Right lobe of liver (tissue), 6 donors: ENCODE results near the gene MEAF6. TPM values are rescaled to one million over a fixed set of nuclear protein-coding genes. Genes with fewer than 3 reads are reported as not detected.

Experiments used
- ATAC-seq, 4 donors: fragments of 200-7000 bp; cut with Tn5 transposase; one replicate each; pipeline ENCODE4 v1.9.1; 2020; ENCODE audit warnings: mild to moderate bottlenecking in 4 of 4, moderate library complexity in 4 of 4
- DNase-seq, 3 donors: peaks; one replicate each; pipeline ENCODE4 v3.0.0-alpha.2; 2020
- H3K27ac ChIP-seq, 3 donors: fragments of 200-600 bp; one replicate each; pipeline ENCODE4 v1.8.0; 2022
- H3K27me3 ChIP-seq, 2 donors: fragments of 200-600 bp; one replicate each; pipeline ENCODE4 v1.8.0; 2022
- H3K36me3 ChIP-seq, 4 donors: fragments of 200-600 bp; sonication (generic) in 1 of 4; one replicate each; pipeline versions ENCODE4 v1.5.1 to v1.8.0; 2017 to 2022; ENCODE audit warnings: control low read depth in 1 of 4
- H3K4me1 ChIP-seq, 4 donors: fragments of 200-600 bp; sonication (generic) in 1 of 4; one replicate each; pipeline versions ENCODE4 v1.5.1 to v1.8.0; 2017 to 2022; ENCODE audit warnings: control low read depth in 1 of 4
- H3K4me3 ChIP-seq, 3 donors: fragments of 200-600 bp; one replicate each; pipeline ENCODE4 v1.8.0; 2022
- H3K9me3 ChIP-seq, 4 donors: fragments of 200-600 bp; sonication (generic) in 1 of 4; one replicate each; pipeline versions ENCODE4 v1.5.1 to v1.8.0; 2017 to 2022; ENCODE audit warnings: control low read depth in 1 of 4
- CTCF ChIP-seq, 4 donors: fragments of 200-600 bp in 3 of 4; fragments of 450-650 bp in 1 of 4; IDR thresholded peaks; one replicate each; pipeline versions ENCODE4 v1.5.1 to v1.8.0; 2016 to 2022; ENCODE audit warnings: antibody characterized with exemption in 4 of 4, mild to moderate bottlenecking in 2 of 4
- POLR2A ChIP-seq: fragments of 450-650 bp; IDR thresholded peaks from one replicate; pipeline ENCODE4 v1.6.1; 2017; ENCODE audit warnings: antibody characterized with exemption, mild to moderate bottlenecking
- WGBS: methylation state at CpG from one replicate; pipeline ENCODE4 v1.1.6; 2018; ENCODE audit warnings: low coverage, low lambda C conversion rate; ENCODE audit not compliant: insufficient coverage; ENCODE audit errors: missing lambda C conversion rate; 5-methylcytosine and 5-hydroxymethylcytosine counted together
- intact Hi-C, 2 donors: fragments of 100-400 bp; cut with DNase I; formaldehyde crosslinking; loops; one replicate each; pipeline versions ENCODE4 v1.11.2 to v1.14.1; 2022
- total RNA-seq, 6 experiments: library from RNA; depleted of rRNA in 2 of 6; stranded (reverse); fragments of >200 nt in 2 of 6; fragmentation: NEBNext Ultra II Directional in 3 of 6; extraction: Animal tissue kit (Norgen Biotek cat#: 25700) in 3 of 6; gene quantifications; one replicate each; pipeline versions ENCODE4 v1.1.0 to v1.2.4, GENCODE V29; 2016 to 2023
- donor health status: DM: no; HTN: yes; CAD: no.
- donor health status: DM: no; HTN: no; CAD: no.
- donor health status: DM: no; HTN: no; CAD: no.
- donor health status: DM: no; HTN: yes; CAD: no.
- donor health status: DM: no; HTN: yes; CAD: no.

Gene MEAF6
- total RNA-seq, 6 experiments from 2014 or later: 12.9 to 55.9 (median 32.8) TPM

- H3K27me3 ChIP-seq: no peaks in the 10 kb centered on the region
- no peak overlapping the region for H3K27ac ChIP-seq
- intact Hi-C loops: loop anchor here (5.0 to 10.0 kb wide), 2 partner anchors 34 to 231 kb away; no protein-coding TSS in a partner anchor
- TF ChIP-seq CTCF (IDR thresholded peaks at IDR 0.05): no peak
- no peak for TF ChIP-seq POLR2A
- ATAC-seq (no peak), DNase-seq (no peak)
- 49% methylated on average over 3 of the region's 7 CpGs for WGBS
- H3K36me3 ChIP-seq: no peaks in the 10 kb centered on the region
- no peak overlapping the region for H3K4me3 ChIP-seq
- no peaks in the 10 kb centered on the region for H3K4me1 ChIP-seq
- H3K9me3 ChIP-seq: no peaks in the 10 kb centered on the region
These were observed 60.9 kb downstream of the MEAF6 start for GRCh38 chr1:37453647-37454046.

- Histone ChIP-seq H3K4me1 (no peaks in the 10 kb centered on the region), H3K4me3 (no peak overlapping the region), H3K27me3 (no peaks in the 10 kb centered on the region), H3K27ac (no peak overlapping the region), H3K36me3 (no peaks in the 10 kb centered on the region), H3K9me3 (no peaks in the 10 kb centered on the region)
- intact Hi-C loops: loop anchor here (5.0 to 10.0 kb wide), 2 partner anchors 35 to 232 kb away; no protein-coding TSS in a partner anchor
- DNase-seq: no peak
- no peak for ATAC-seq
- TF ChIP-seq POLR2A: no peak
- TF ChIP-seq CTCF (IDR thresholded peaks at IDR 0.05): no peak
- WGBS: 79% methylated on average over 3 of the region's 6 CpGs
These were observed 62.1 kb downstream of the MEAF6 start for GRCh38 chr1:37452416-37452815.

GRCh38 chr1:37449936-37450335, 64.6 kb downstream of the MEAF6 start:
- intact Hi-C loops: loop anchor here (5.0 to 10.0 kb wide), 2 partner anchors 37 to 235 kb away; no protein-coding TSS in a partner anchor
- H3K27me3 ChIP-seq: no peaks in the 10 kb centered on the region

GRCh38 chr1:37448691-37449417, 65.7 kb downstream of the MEAF6 start:
- 50% methylated on average over 9 of the region's 15 CpGs for WGBS
- Histone ChIP-seq H3K27me3 (no peaks in the 10 kb centered on the region), H3K4me3 (no peak overlapping the region), H3K4me1 (no peaks in the 10 kb centered on the region), H3K27ac (no peak overlapping the region), H3K9me3 (no peaks in the 10 kb centered on the region), H3K36me3 (no peaks in the 10 kb centered on the region)
- no peak for DNase-seq
- ATAC-seq: no peak
- intact Hi-C loops: no loop called here
- no peak for TF ChIP-seq POLR2A
- TF ChIP-seq CTCF (IDR thresholded peaks at IDR 0.05): no peak

More at GRCh38 chr1:37449936-37450335, 64.6 kb downstream of the MEAF6 start:
- TF ChIP-seq CTCF (IDR thresholded peaks at IDR 0.05) (no peak), POLR2A (no peak)
- Histone ChIP-seq H3K4me3 (no peak overlapping the region), H3K9me3 (no peaks in the 10 kb centered on the region), H3K36me3 (no peaks in the 10 kb centered on the region), H3K27ac (no peak overlapping the region), H3K4me1 (no peaks in the 10 kb centered on the region)
- DNase-seq (no peak), ATAC-seq (peak in 1 of 4 donors; percentile 32)
- WGBS: 18% methylated on average over 5 of the region's 5 CpGs
